Uterus (tissue), 2 donors: ENCODE measurements around the gene HDLBP.

ENCODE experiments used
- POLR2A ChIP-seq, 2 donors: fragments of 450-650 bp; IDR thresholded peaks; one replicate each; pipeline ENCODE4 v1.6.1; 2016; ENCODE audit warnings: antibody characterized with exemption in 2 of 2, mild to moderate bottlenecking in 1 of 2, moderate library complexity in 1 of 2
- TF ChIP-seq, protein P1 (sequence below), 4 experiments: fragments of 200-600 bp in 2 of 4; fragments of 450-650 bp in 2 of 4; sonication (generic) in 2 of 4; IDR thresholded peaks; one replicate each; pipeline ENCODE4 v1.5.1; 2016 to 2019; ENCODE audit warnings: antibody characterized with exemption in 4 of 4, mild to moderate bottlenecking in 2 of 4, moderate library complexity in 1 of 4

DNA sequence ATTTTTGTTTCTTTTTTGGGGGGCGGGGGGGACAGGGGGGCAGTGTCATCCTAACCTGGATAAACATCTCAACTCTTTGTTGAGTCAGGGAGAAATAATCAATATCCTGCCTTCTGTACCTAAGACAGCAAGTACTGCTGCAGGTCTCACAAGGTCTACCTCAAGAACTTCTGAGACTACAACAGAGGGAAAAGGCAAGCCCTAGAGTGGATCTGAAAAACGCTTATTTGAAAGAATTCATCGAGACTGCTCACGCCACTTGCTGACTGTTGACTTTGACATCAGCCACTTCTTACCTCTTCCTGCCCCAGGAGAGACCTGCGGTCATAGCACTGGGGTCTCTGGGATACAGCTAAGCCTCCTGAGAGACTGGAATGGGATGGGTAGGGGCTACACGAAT lies 8.4 kb downstream of the HDLBP start:
- TF ChIP-seq, protein P1, sequence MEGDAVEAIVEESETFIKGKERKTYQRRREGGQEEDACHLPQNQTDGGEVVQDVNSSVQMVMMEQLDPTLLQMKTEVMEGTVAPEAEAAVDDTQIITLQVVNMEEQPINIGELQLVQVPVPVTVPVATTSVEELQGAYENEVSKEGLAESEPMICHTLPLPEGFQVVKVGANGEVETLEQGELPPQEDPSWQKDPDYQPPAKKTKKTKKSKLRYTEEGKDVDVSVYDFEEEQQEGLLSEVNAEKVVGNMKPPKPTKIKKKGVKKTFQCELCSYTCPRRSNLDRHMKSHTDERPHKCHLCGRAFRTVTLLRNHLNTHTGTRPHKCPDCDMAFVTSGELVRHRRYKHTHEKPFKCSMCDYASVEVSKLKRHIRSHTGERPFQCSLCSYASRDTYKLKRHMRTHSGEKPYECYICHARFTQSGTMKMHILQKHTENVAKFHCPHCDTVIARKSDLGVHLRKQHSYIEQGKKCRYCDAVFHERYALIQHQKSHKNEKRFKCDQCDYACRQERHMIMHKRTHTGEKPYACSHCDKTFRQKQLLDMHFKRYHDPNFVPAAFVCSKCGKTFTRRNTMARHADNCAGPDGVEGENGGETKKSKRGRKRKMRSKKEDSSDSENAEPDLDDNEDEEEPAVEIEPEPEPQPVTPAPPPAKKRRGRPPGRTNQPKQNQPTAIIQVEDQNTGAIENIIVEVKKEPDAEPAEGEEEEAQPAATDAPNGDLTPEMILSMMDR (IDR thresholded peaks at IDR 0.05) = no peak
- TF ChIP-seq POLR2A (IDR thresholded peaks at IDR 0.05) = no peak
